Caki2 (cell line): ENCODE data around the gene KANK2. TPM values are rescaled to one million over a fixed set of nuclear protein-coding genes. Genes with fewer than 3 reads are reported as not detected.
"Not testable (repeated sequence)": the region's sequence is repeated elsewhere in the genome, so short reads cannot be mapped to it uniquely, and the experiment has no call there.

Experiments
- DNase-seq: peaks from one replicate; pipeline ENCODE4 v3.0.0-alpha.2; 2015; ENCODE audit warnings: low read depth
- in situ Hi-C: cut with HindIII; loops from 2 replicates; pipeline ENCODE4 v1.10.0; 2016; ENCODE audit warnings: low sequenced_read_pairs, low pct_unique_long_range_greater_than_20kb, mixed read lengths
- total RNA-seq: library from RNA; depleted of rRNA; stranded (reverse); fragments of >200 nt; shearing (Covaris generic); gene quantifications from 2 replicates; pipeline ENCODE4 v1.2.3, GENCODE V29; 2014; ENCODE audit warnings: low replicate concordance

The KANK2 gene
- total RNA-seq, 1 experiment from 2014 or later, result 71.1 TPM

GRCh38 chr19:11181488-11181887, 15.9 kb downstream of the KANK2 start:
- no peak for DNase-seq
- in situ Hi-C loops, result no loop called here

DNA sequence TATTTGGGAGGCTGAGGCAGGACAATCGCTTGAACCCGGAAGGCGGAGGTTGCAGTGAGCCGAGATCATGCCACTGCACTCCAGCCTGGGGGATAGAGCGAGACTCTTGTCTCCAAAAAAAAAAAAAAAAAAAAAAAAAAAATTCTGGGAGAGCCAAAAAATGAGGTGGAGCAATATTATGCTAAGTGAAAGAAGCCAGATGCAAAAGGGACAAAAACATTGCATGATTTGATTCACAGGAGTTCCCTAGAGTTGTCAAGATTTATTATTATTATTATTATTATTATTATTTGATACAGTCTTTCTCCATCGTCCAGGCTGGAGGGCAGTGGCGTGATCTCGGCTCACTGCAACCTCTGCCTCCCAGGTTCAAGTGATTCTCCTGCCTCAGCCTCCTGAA, 16.4 kb downstream of the KANK2 start:
- DNase-seq, in situ Hi-C loops: not testable (repeated sequence)

DNA sequence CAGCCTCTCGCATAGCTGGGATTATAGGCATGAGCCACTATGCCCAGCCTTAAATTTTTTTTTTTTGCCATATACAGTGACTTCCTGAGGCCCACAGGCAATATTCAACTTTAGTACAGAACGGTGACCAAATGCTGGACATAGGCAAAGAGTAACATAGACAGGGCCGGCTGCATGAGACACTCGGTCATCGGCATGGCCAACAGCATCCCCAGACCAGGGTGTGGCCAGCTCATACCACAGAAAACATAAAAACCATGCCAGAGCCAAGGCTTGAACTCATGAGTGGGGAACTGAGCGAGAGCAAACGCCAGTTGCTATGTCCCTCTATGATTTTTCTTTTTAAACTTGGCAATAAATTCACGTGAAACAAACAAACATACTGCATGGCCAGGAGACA, 17.0 kb downstream of the KANK2 start:
- DNase-seq, result no peak
- in situ Hi-C loops, result no loop called here

- no peak for DNase-seq
- in situ Hi-C loops, result no loop called here
These were observed 17.5 kb downstream of the KANK2 start for GRCh38 chr19:11179716-11180297.

- DNase-seq, in situ Hi-C loops: not testable (repeated sequence)
These were observed 18.2 kb downstream of the KANK2 start for GRCh38 chr19:11179145-11179465.

DNA sequence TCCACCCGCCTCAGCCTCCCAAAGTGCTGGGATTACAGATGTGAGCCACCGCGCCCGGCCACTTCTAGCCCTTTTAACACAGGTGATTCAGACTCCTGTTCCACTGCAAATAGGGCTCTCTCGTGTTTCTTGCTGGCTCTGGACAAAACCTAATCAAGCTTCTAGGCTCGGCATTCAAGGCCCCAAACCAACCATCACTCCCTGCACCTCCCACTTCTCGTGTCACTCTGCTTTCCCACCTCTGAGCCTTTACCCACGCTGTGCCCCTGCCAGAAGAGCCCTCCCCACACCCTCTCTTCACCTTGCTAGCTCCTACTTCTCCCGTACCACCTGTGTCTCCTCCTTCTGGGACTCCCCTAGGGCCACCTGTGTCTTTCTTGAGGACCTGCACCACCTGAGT, 19.8 kb downstream of the KANK2 start:
- DNase-seq, result no peak
- in situ Hi-C loops, result no loop called here

GRCh38 chr19:11176466-11177193, 20.7 kb downstream of the KANK2 start:
- no peak for DNase-seq
- in situ Hi-C loops, result no loop called here

- DNase-seq, result no peak
- in situ Hi-C loops, result no loop called here
These were observed 21.4 kb downstream of the KANK2 start for GRCh38 chr19:11175920-11176319.

- no peak for DNase-seq
- in situ Hi-C loops, result no loop called here
These were observed 23.0 kb downstream of the KANK2 start for GRCh38 chr19:11174336-11174735.

DNA sequence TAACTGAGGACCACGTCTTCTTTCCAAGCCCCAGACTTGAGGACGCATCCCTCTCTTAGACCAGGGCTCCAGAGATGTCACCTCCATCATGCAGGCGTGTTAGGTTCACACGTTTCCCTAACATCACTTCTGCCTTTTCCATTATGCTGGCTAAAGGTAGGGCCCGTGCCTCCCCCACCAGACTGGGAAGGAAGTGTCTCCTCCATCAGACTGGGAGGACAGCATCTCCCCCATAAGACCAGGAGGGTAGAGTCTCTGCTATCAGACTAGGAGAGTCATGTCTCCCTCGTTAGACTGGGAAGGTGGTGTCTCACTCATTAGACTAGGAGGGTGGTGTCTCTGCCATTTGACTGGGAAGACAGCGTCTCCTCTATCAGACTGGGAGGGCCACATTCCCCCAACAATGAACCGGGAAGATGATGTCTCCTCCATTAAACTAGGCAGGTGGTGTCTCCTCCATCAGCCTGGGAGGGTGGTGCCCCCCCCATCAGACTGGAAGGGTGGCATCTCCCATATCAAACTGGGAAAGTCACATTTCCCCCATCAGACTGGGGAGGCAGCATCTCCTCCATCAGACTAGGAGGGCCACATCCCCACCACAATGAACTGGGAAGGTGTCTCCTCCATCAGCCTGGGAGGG, 23.7 kb downstream of the KANK2 start:
- in situ Hi-C loops, result no loop called here
- no peak for DNase-seq

GRCh38 chr19:11172576-11172975, 24.8 kb downstream of the KANK2 start:
- no peak for DNase-seq
- in situ Hi-C loops, result no loop called here

DNA sequence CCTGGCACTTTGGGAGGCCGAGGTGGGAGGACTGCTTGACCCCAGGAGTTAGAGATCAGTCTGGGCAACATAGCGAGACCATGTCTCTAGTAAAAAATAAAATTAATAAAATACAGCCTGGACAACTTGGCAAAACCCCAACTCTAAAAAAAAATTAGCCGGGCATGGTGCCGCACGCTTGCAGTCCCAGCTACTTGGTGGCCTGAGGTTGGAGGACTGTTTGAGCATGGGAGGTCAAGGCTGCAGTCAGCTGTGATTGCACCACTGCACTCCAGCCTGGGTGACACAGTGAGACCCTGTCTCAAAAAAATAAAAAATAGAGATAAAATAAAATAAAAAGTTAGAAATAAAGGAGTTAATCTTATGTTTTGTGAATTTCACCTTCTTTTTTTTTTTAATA, 26.2 kb downstream of the KANK2 start:
- in situ Hi-C loops, result no loop called here
- no peak for DNase-seq

GRCh38 chr19:11169896-11170678, 27.3 kb downstream of the KANK2 start:
- no peak for DNase-seq
- in situ Hi-C loops, result no loop called here

DNA sequence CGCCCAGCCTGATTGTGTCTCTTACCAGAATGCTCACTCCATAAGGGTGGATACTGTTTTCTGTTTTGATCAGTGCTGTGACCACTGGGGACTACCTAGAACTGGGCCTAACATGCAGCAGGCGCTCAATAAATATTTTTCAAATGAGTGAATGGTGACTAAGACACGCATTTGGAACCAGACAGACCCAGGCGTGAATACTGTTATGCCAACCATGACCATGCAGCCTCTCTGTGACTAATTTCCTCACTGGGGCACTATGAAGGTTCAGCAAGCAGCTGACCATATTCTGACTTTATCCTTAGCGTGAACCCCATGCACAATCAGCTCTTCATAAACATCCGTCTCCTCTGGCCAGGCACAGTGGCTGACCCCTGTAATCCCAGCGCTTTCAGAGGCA, 28.8 kb downstream of the KANK2 start:
- peak; percentile 96 for DNase-seq
- in situ Hi-C loops, result no loop called here

DNA sequence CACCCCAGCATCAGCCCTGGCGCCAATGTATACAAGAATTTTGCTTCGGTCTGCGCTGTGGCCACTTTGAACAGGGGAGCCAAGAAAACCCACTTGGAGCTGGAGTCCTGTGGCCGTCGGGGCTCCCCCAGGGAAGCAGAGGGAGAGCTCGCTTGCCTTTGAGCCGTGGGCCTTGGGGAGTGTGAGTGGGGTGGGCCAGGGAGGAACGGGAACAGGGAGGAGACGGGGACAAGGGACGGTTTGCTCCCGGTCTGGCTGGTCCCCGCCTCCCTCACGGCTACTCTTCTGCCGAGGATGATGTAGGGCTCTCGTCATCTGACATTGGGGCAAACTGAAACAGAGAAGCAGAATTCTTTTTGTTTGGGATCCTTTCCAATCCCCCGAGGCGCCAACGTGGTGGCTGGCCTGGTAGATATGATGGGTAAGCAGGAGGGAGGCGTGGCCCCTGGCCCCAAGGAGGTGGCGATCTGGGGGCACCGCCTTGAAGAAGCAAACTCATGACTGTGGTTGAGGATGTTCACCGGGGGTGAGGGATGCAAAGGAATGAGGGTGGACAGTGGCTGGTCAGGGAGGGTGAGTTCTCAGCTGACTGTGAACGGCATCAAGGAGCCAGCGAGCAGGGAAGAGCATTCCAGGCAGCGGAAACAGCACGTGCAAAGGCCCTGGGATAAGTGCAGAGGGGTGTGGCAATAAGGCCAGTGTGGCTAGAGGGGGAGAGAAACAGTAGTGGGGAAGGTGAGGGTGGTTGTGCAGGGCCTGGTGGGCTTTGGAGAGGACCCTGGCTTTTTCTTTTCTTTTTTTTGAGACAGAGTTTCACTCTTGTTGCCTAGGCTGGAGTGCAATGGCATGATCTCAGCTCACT, 30.8 kb downstream of the KANK2 start:
- in situ Hi-C loops, result no loop called here
- no peak for DNase-seq

GRCh38 chr19:11165486-11166030, 31.8 kb downstream of the KANK2 start:
- in situ Hi-C loops, result no loop called here
- DNase-seq, result no peak

DNA sequence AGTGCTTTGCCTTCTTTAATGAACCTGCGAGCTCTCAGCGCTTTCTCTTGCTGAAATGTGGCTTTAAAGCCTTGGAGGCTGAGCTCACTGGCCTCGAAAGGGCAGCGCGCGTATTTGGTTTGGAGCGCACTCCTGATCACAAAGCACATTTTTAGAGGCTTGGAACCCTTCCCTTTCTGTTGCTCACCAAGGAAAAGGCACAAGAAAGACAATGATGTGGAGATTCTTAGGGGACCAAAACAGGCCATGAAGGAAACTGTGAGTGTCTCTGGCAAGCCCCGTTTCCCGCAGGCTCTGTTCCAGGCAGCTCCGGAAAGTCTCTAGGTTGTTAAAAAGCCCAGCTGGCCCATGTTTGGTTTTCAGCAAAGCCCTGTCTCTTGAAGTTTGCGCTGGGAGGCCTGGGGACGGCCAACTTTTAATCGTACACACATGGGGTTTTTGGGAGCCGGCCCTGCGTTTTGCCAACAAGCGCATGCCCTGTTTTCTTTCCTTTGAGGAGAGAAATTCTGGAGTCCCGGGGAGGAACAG, 32.4 kb downstream of the KANK2 start:
- DNase-seq, result no peak

GRCh38 chr19:11164296-11164695, 33.0 kb downstream of the KANK2 start:
- no peak for DNase-seq
- in situ Hi-C loops, result no loop called here

More for the DNA sequence above, 32.4 kb downstream of the KANK2 start:
- in situ Hi-C loops, result no loop called here
